DND-41 (cell line): ENCODE results near the gene THOC7.

Experiments
- CTCF ChIP-seq: IDR thresholded peaks from 2 replicates; pipeline ENCODE4 v1.5.1; 2012; ENCODE audit warnings: borderline replicate concordance, low read length, moderate library complexity, mild to moderate bottlenecking; ENCODE audit not compliant: poor library complexity, severe bottlenecking; ENCODE audit errors: extremely low read depth
- EZH2 ChIP-seq: IDR thresholded peaks from 3 replicates; pipeline ENCODE4 v1.6.1; 2012; ENCODE audit warnings: borderline replicate concordance, low read depth, mild to moderate bottlenecking, moderate library complexity, low read length, inconsistent platforms; ENCODE audit not compliant: severe bottlenecking

DNA sequence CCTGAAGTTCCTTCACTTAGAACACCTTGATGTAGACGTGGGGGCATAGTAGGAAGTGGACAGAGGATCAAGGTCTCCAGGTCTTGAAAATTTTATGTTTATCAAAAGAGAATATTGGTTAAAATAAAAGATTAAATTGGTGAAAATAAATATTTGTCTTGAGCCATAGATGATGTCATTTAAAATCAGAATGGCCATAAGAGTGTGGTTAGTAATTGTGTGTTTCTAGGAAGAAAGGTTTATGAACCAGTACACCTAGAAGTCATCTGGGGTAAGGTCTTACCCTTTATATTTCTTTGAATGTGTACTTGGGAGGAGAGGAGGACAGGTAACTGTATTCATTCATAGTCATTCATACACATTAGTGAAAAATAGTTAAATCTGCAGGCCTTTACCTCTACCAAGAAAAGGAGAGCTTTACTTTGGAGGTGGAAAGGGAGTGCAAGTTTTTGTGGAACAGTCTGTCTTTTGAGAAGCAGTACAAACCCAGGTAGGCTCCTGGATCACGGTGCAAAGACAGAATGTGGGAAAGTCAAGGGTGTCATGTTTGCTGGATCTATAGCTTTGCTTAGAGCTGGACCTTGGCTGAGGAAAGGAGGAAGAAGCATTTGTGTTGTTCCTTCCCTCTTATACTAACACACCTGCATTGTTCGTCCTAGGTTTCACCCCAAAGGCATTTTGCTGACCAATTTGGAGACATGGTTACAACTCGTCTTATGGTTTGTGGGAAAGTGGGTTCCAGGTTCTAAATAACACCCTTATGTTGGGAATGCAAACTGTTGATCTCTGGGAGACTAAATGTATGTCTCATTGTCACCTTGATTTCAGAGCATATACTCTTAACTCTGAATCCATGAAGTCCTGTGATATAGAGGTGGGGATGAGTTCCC, 42.4 kb upstream of the THOC7 start:
- no peak for TF ChIP-seq CTCF
- TF ChIP-seq EZH2: no peak
